HepG2 (cell line): ENCODE measurements around the gene CFAP73. TPM values are rescaled to one million over a fixed set of nuclear protein-coding genes. Genes with fewer than 3 reads are reported as not detected.

Source experiments
- ATAC-seq: fragments of 200-7000 bp; cut with Tn5 transposase; 3 replicates; pipeline ENCODE4 v1.9.1; 2020; ENCODE audit warnings: mild to moderate bottlenecking, moderate library complexity
- BruUV-seq: library from RNA; stranded (reverse); fragments of 400-500 nt; replicated peaks from 2 replicates; lab custom pipeline; 2021; lab: Mats Ljungman, UMichigan
- CTCF ChIA-PET: fragments of 300-600 bp; formaldehyde crosslinking; extraction: SDS; loops from one replicate; lab custom pipeline; 2021; ENCODE audit warnings: low total read pairs, inconsistent platforms, low intra/inter-chr PET ratio; lab: Yijun Ruan, JAX
- POLR2A ChIA-PET: fragments of 350-600 bp; sonication (Branson Sonifier 250); formaldehyde crosslinking; loops from one replicate; lab custom pipeline; 2020; ENCODE audit warnings: antibody characterized with exemption, inconsistent platforms; lab: Yijun Ruan, JAX
- DNase-seq: peaks from one replicate; pipeline ENCODE4 v3.0.0-alpha.2; 2015; ENCODE audit warnings: low spot score
- FAIRE-seq: peaks from 3 replicates; lab custom pipeline; 2011; peaks lifted over from hg19 to GRCh38; lab: Jason Lieb, UNC
- H2AFZ ChIP-seq: one replicate; pipeline ENCODE4 v1.6.1; 2011; ENCODE audit warnings: low read length, inconsistent platforms
- H3K27ac ChIP-seq: fragments of 300-600 bp; 3 replicates; pipeline ENCODE4 v1.8.0; 2011; ENCODE audit warnings: mixed run types, mild to moderate bottlenecking, mixed read lengths, low read length, inconsistent platforms; ENCODE audit not compliant: insufficient read depth; ENCODE audit errors: extremely low read length
- H3K27me3 ChIP-seq, 2 experiments: fragments of 200-600 bp in 1 of 2; 2 replicates in 1 of 2; 3 replicates in 1 of 2; pipeline versions ENCODE4 v1.6.0 to v1.8.0; 2011; ENCODE audit warnings: low read length in 2 of 2, mild to moderate bottlenecking in 2 of 2, moderate library complexity in 2 of 2, inconsistent platforms in 1 of 2; ENCODE audit not compliant: insufficient read depth in 2 of 2, control insufficient read depth in 1 of 2
- H3K36me3 ChIP-seq, 2 experiments: fragments of 200-600 bp in 1 of 2; replicated peaks in 1 of 2; 2 replicates in 1 of 2; 3 replicates in 1 of 2; pipeline versions ENCODE4 v1.5.1 to v1.8.0; 2011; ENCODE audit warnings: low read length in 2 of 2, inconsistent platforms in 1 of 2; ENCODE audit not compliant: insufficient read depth in 2 of 2, control insufficient read depth in 1 of 2
- H3K4me1 ChIP-seq: 2 replicates; pipeline ENCODE4 v1.5.1; 2012; ENCODE audit warnings: low read length, inconsistent platforms; ENCODE audit not compliant: insufficient read depth
- H3K4me2 ChIP-seq: 2 replicates; pipeline ENCODE4 v1.6.0; 2011; ENCODE audit warnings: low read depth, low read length, inconsistent platforms
- H3K4me3 ChIP-seq, 3 experiments: fragments of 200-600 bp in 1 of 3; sonication (generic), shearing (Covaris generic) in 1 of 3; replicated peaks in 1 of 3; 2 replicates each; pipeline ENCODE4 v1.5.1; 2011 to 2016; ENCODE audit warnings: low read length in 3 of 3, inconsistent platforms in 2 of 3, low read depth in 2 of 3, mild to moderate bottlenecking in 2 of 3, control low read depth in 1 of 3, mixed read lengths in 1 of 3; ENCODE audit not compliant: insufficient read depth in 1 of 3
- H3K79me2 ChIP-seq: one replicate; pipeline ENCODE4 v1.6.1; 2011; ENCODE audit warnings: low read length, inconsistent platforms; ENCODE audit not compliant: insufficient read depth
- H3K9ac ChIP-seq: 2 replicates; pipeline ENCODE4 v1.6.0; 2011; ENCODE audit warnings: mild to moderate bottlenecking, low read depth, low read length, inconsistent platforms; ENCODE audit not compliant: insufficient read depth
- H3K9me3 ChIP-seq: 2 replicates; pipeline ENCODE4 v1.5.1; 2012; ENCODE audit warnings: mild to moderate bottlenecking, low read length
- H4K20me1 ChIP-seq: 2 replicates; pipeline ENCODE4 v1.6.0; 2011; ENCODE audit warnings: inconsistent platforms, mild to moderate bottlenecking, low read length, moderate library complexity; ENCODE audit not compliant: insufficient read depth
- FOXA3 ChIP-seq: IDR thresholded peaks from 2 replicates; pipeline ENCODE4 v1.6.1; 2016; ENCODE audit warnings: missing genetic modification reagents, missing compliant biosample characterization
- FOXK2 ChIP-seq: fragments of 450-650 bp; IDR thresholded peaks from 2 replicates; pipeline ENCODE4 v1.6.1; 2016
- HDAC6 ChIP-seq: fragments of 200-600 bp; sonication (generic); IDR thresholded peaks from 2 replicates; pipeline ENCODE4 v1.7.0; 2017; ENCODE audit warnings: mild to moderate bottlenecking, antibody characterized with exemption, low read length, low read depth
- IRF2 ChIP-seq: IDR thresholded peaks from 2 replicates; pipeline ENCODE4 v1.6.1; 2018; ENCODE audit warnings: missing genetic modification reagents, missing compliant biosample characterization
- PHF20 ChIP-seq: sonication (generic); formaldehyde crosslinking; IDR thresholded peaks from 2 replicates; pipeline ENCODE4 v1.5.0; 2020; ENCODE audit warnings: mild to moderate bottlenecking, missing genetic modification reagents
- REL ChIP-seq: sonication (generic); formaldehyde crosslinking; conservative IDR thresholded peaks from 2 replicates; pipeline ENCODE4 v1.8.0; 2022; ENCODE audit warnings: mild to moderate bottlenecking, missing genetic modification reagents, moderate library complexity
- RORA ChIP-seq: sonication (generic); formaldehyde crosslinking; IDR thresholded peaks from 2 replicates; pipeline ENCODE4 v1.5.0; 2020; ENCODE audit warnings: mild to moderate bottlenecking, missing genetic modification reagents, moderate library complexity
- SOX6 ChIP-seq, 2 experiments: fragments of 450-650 bp in 1 of 2; sonication (generic) in 1 of 2; formaldehyde crosslinking in 1 of 2; IDR thresholded peaks; 2 replicates each; pipeline versions ENCODE4 v1.4.0 to v1.6.1; 2017 to 2020; ENCODE audit warnings: antibody characterized with exemption in 1 of 2, mild to moderate bottlenecking in 1 of 2, missing genetic modification reagents in 1 of 2
- SP2 ChIP-seq: sonication (generic); formaldehyde crosslinking; IDR thresholded peaks from 2 replicates; pipeline ENCODE4 v1.5.1; 2020; ENCODE audit warnings: mild to moderate bottlenecking, missing genetic modification reagents
- SP4 ChIP-seq: sonication (generic); formaldehyde crosslinking; IDR thresholded peaks from 2 replicates; pipeline ENCODE4 v1.8.1; 2023; ENCODE audit warnings: mild to moderate bottlenecking, missing genetic modification reagents
- ZNF775 ChIP-seq: sonication (generic); formaldehyde crosslinking; IDR thresholded peaks from 2 replicates; pipeline ENCODE4 v1.4.0; 2020; ENCODE audit warnings: missing genetic modification reagents, mild to moderate bottlenecking, moderate library complexity, borderline replicate concordance
- ZSCAN21 ChIP-seq: sonication (generic); formaldehyde crosslinking; IDR thresholded peaks from 2 replicates; pipeline ENCODE4 v1.8.0; 2022; ENCODE audit warnings: mild to moderate bottlenecking, missing genetic modification reagents, moderate library complexity, borderline replicate concordance
- WGBS: methylation state at CpG from one replicate; pipeline ENCODE4 v1.1.6; 2017; ENCODE audit warnings: low lambda C conversion rate; 5-methylcytosine and 5-hydroxymethylcytosine counted together
- in situ Hi-C: cut with HindIII; loops from 2 replicates; pipeline ENCODE4 v1.10.0; 2017; ENCODE audit warnings: low pct_unique_long_range_greater_than_20kb; ENCODE audit not compliant: extremely low pct_ligation_motif_present
- intact Hi-C: fragments of 100-400 bp; cut with micrococcal nuclease; formaldehyde crosslinking; loops from one replicate; pipeline ENCODE4 v1.10.0; 2022; ENCODE audit not compliant: unreplicated experiment
- polyA plus RNA-seq, 8 experiments: library from polyadenylated mRNA; depleted of rRNA in 3 of 8; stranded (reverse) in 7 of 8; unstranded in 1 of 8; fragments of >200 nt; fragmentation: Illumina TruSeq in 4 of 8; extraction: Trizol in 4 of 8; gene quantifications; 2 replicates each; pipeline versions ENCODE4 v1.2.1 to v1.2.3, GENCODE V29; 2011 to 2016; ENCODE audit warnings: low read depth in 4 of 8, missing spikeins in 1 of 8, mixed read lengths in 1 of 8; ENCODE audit not compliant: insufficient read depth in 1 of 8
- total RNA-seq, 5 experiments: library from RNA; depleted of rRNA; stranded (reverse); fragments of >200 nt; fragmentation: Illumina TruSeq; extraction: Trizol; gene quantifications; 2 replicates each; pipeline ENCODE4 v1.2.3, GENCODE V29; 2016; ENCODE audit warnings: low read depth in 1 of 5
- TF ChIP-seq, protein P1 (sequence below), 2 experiments: sonication (generic) in 1 of 2; formaldehyde crosslinking in 1 of 2; IDR thresholded peaks; 2 replicates each; pipeline versions ENCODE4 v1.4.0 to v1.6.1; 2016 to 2020; ENCODE audit warnings: borderline replicate concordance in 1 of 2, low read depth in 1 of 2, mild to moderate bottlenecking in 1 of 2, missing genetic modification reagents in 1 of 2
- TF ChIP-seq, protein P2 (sequence below): sonication (generic); formaldehyde crosslinking; IDR thresholded peaks from 2 replicates; pipeline ENCODE4 v1.4.0; 2020; ENCODE audit warnings: missing genetic modification reagents
- TF ChIP-seq, protein P3 (sequence below): sonication (generic); formaldehyde crosslinking; IDR thresholded peaks from 2 replicates; pipeline ENCODE4 v1.4.0; 2020; ENCODE audit warnings: missing genetic modification reagents, borderline replicate concordance

The CFAP73 gene
- total and polyA plus RNA-seq, 2 of the 13 experiments (the other 11 are each of a cell fraction or from before 2014, with no cell fraction given): not detected

DNA sequence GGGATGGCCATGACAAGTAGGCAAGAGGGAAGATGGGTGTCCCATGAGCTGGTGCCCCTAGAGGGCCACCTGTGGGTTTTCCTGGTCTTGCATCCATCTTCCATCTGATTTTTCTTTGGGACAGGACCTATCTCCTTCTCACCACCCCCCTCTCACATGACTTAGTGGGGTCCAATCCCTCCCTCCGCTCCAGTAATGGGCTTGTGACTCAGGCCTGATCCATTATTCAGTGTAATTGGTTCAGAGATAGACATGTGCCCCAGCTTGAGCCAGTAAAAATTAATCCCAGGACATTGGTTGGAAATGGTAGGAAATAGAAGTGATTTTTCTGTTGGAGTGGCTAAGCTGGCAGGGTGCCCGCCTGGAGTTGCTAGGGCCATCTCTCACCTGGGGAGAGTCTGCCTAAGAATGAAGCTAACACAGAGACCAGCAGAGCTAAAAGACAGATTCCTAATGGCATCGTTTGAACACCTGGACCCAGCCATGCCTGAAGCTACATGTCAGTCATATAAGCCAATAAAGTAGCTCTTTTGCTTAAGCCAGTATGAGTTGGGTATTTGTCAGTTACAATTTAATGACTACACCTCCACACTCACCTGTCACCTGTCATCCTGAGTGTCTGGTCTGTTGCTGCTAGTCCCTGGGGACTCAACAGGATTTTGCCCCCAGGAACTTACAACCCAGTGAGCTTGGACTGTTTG is 28.7 kb upstream of the CFAP73 start (continued):
- TF ChIP-seq, protein P1, sequence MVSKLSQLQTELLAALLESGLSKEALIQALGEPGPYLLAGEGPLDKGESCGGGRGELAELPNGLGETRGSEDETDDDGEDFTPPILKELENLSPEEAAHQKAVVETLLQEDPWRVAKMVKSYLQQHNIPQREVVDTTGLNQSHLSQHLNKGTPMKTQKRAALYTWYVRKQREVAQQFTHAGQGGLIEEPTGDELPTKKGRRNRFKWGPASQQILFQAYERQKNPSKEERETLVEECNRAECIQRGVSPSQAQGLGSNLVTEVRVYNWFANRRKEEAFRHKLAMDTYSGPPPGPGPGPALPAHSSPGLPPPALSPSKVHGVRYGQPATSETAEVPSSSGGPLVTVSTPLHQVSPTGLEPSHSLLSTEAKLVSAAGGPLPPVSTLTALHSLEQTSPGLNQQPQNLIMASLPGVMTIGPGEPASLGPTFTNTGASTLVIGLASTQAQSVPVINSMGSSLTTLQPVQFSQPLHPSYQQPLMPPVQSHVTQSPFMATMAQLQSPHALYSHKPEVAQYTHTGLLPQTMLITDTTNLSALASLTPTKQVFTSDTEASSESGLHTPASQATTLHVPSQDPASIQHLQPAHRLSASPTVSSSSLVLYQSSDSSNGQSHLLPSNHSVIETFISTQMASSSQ (IDR thresholded peaks at IDR 0.05; ENCODE audit: low read depth): no peak
- TF ChIP-seq, protein P1 (CRISPR knock-in tag; IDR thresholded peaks at IDR 0.05; ENCODE audit: borderline replicate concordance): no peak
- TF ChIP-seq, protein P2, sequence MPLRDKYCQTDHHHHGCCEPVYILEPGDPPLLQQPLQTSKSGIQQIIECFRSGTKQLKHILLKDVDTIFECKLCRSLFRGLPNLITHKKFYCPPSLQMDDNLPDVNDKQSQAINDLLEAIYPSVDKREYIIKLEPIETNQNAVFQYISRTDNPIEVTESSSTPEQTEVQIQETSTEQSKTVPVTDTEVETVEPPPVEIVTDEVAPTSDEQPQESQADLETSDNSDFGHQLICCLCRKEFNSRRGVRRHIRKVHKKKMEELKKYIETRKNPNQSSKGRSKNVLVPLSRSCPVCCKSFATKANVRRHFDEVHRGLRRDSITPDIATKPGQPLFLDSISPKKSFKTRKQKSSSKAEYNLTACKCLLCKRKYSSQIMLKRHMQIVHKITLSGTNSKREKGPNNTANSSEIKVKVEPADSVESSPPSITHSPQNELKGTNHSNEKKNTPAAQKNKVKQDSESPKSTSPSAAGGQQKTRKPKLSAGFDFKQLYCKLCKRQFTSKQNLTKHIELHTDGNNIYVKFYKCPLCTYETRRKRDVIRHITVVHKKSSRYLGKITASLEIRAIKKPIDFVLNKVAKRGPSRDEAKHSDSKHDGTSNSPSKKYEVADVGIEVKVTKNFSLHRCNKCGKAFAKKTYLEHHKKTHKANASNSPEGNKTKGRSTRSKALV: no peak

DNA sequence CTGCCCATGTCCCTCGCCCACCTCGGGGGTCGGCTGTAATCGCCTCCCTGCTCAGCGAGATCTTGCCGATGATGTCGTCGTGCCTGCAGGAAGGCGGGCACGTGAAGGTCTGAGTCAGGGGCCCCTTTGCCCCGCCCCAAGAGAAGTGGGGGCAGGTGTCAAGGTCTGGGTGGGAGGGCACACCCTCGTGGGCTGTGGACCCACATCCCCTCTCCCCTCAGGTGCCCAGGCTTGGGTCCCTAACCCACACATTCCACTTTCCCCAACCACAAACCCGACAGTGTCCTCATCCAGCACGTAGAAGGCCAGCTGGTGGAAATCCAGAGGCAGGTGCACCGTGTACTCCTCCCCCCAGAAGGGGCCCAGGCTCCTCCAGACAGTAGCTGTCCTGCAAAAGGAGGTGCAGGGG is 21.7 kb upstream of the CFAP73 start:
- H3K9me3 ChIP-seq: no peaks in the 10 kb centered on the region
- FAIRE-seq (no peak), DNase-seq (no peak), ATAC-seq (no peak)
- no TSS peak for BruUV-seq
- no peaks in the 10 kb centered on the region for H4K20me1 ChIP-seq
- no peaks in the 10 kb centered on the region for H3K79me2 ChIP-seq
- POLR2A ChIA-PET: no interaction called here
- CTCF ChIA-PET: no interaction called here
- WGBS: 6% methylated on average over 3 of the region's 15 CpGs
- no peak overlapping the region for H3K9ac ChIP-seq
- H3K4me3 ChIP-seq: no peak overlapping the region; a peak in 1 of 6 replicates
- H2AFZ ChIP-seq: no peak overlapping the region
- peaks cover 2 to 7% of the 10 kb centered on the region in 2 experiments; a peak in 1 of 5 replicates for H3K27me3 ChIP-seq
- no peaks in the 10 kb centered on the region for H3K36me3 ChIP-seq
- no peaks in the 10 kb centered on the region for H3K4me1 ChIP-seq
- no peak overlapping the region for H3K27ac ChIP-seq
- in situ Hi-C loops: no loop called here
- intact Hi-C loops: no loop called here
- H3K4me2 ChIP-seq: peak overlapping the region; percentile 4; the same call in 1 of the 2 replicates
- no peak for TF ChIP-seq REL (CRISPR knock-in tag)
- no peak for TF ChIP-seq SOX6 (IDR thresholded peaks at IDR 0.05)
- no peak for TF ChIP-seq SOX6 (CRISPR knock-in tag; IDR thresholded peaks at IDR 0.05)
- no peak for TF ChIP-seq ZNF775 (CRISPR knock-in tag)
- TF ChIP-seq IRF2: no peak
- TF ChIP-seq PHF20 (CRISPR knock-in tag): no peak
- TF ChIP-seq SP4 (CRISPR knock-in tag): no peak
- no peak for TF ChIP-seq ZSCAN21 (CRISPR knock-in tag)
- TF ChIP-seq, protein P3, sequence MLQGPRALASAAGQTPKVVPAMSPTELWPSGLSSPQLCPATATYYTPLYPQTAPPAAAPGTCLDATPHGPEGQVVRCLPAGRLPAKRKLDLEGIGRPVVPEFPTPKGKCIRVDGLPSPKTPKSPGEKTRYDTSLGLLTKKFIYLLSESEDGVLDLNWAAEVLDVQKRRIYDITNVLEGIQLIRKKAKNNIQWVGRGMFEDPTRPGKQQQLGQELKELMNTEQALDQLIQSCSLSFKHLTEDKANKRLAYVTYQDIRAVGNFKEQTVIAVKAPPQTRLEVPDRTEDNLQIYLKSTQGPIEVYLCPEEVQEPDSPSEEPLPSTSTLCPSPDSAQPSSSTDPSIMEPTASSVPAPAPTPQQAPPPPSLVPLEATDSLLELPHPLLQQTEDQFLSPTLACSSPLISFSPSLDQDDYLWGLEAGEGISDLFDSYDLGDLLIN (CRISPR knock-in tag): no peak
- TF ChIP-seq SP2 (CRISPR knock-in tag): no peak
- TF ChIP-seq HDAC6: no peak
- no peak for TF ChIP-seq FOXA3 (CRISPR knock-in tag)
- TF ChIP-seq FOXK2: no peak
- TF ChIP-seq RORA (CRISPR knock-in tag): no peak
